Activated CD4-positive, alpha-beta memory T cell treated with anti-CD3 and anti-CD28 coated beads, Interleukin-2, amount 10 ng/mL, durations not matched to agents 7 days and 5 days (primary cell): ENCODE data around the gene RIC1. TPM values are rescaled to one million over a fixed set of nuclear protein-coding genes. Genes with fewer than 3 reads are reported as not detected.
"Not testable (repeated sequence)": the region's sequence is repeated elsewhere in the genome, so short reads cannot be mapped to it uniquely, and the experiment has no call there.

ENCODE experiments used
- CTCF ChIA-PET: fragments of 350-600 bp; sonication (Branson Sonifier 250); formaldehyde crosslinking; loops from one replicate; lab custom pipeline; 2021; ENCODE audit warnings: antibody characterized with exemption, inconsistent platforms; lab: Charles Lee
- POLR2A ChIA-PET: fragments of 350-600 bp; sonication (Branson Sonifier 250); formaldehyde crosslinking; loops from one replicate; lab custom pipeline; 2021; ENCODE audit warnings: antibody characterized with exemption; lab: Charles Lee
- DNase-seq: peaks from one replicate; pipeline ENCODE4 v3.0.0-alpha.2; 2020
- H3K27ac Mint-ChIP-seq: one replicate; pipeline ENCODE4 v1.8.0; 2021; ENCODE audit warnings: mild to moderate bottlenecking, mixed read lengths
- H3K27me3 Mint-ChIP-seq: one replicate; pipeline ENCODE4 v1.8.0; 2021; ENCODE audit warnings: mixed read lengths
- H3K36me3 Mint-ChIP-seq: one replicate; pipeline ENCODE4 v1.8.0; 2021; ENCODE audit warnings: low read depth, mixed read lengths
- H3K4me1 Mint-ChIP-seq: one replicate; pipeline ENCODE4 v1.8.0; 2021; ENCODE audit warnings: mixed read lengths
- H3K4me3 Mint-ChIP-seq: one replicate; pipeline ENCODE4 v1.8.0; 2021; ENCODE audit warnings: mild to moderate bottlenecking, mixed read lengths
- H3K9me3 Mint-ChIP-seq: one replicate; pipeline ENCODE4 v1.8.0; 2021; ENCODE audit warnings: mixed read lengths
- total RNA-seq, 2 experiments: library from RNA; stranded (reverse); gene quantifications; one replicate each; pipeline ENCODE4 v1.2.3, GENCODE V29; 2021

The RIC1 gene
- total RNA-seq, 2 experiments from 2014 or later = 20.7 to 21.5 TPM

DNA sequence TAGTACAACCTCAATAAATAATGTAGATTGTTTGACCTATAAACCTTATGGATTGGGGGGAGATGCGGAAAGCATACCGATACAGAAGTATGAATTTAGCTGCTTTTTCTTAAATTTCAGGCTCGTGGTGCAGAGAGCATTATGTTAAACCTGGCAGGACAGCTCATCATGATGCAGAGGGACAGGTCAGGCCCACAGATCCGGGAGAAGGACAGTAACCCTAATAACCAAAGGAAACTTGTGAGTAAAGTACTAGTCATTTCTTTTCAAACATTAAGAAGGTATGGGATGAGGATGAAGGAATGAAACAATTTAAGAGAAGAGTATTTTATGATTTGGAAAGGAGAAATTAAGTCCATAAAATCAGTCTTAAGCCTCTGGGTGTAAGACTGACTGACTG lies 133.5 kb downstream of the RIC1 start:
- Mint-ChIP-seq H3K4me1 (peaks cover 19% of the 10 kb centered on the region), H3K36me3 (peaks cover 76% of the 10 kb centered on the region), H3K4me3 (no peak overlapping the region), H3K9me3 (no peaks in the 10 kb centered on the region), H3K27ac (no peak overlapping the region), H3K27me3 (no peaks in the 10 kb centered on the region)
- CTCF ChIA-PET = interaction anchor here (2.2 kb wide), 1 partner anchor 10 kb away, joined by 6 read pairs; no protein-coding TSS in a partner anchor
- POLR2A ChIA-PET = no interaction called here
- DNase-seq = no peak

DNA sequence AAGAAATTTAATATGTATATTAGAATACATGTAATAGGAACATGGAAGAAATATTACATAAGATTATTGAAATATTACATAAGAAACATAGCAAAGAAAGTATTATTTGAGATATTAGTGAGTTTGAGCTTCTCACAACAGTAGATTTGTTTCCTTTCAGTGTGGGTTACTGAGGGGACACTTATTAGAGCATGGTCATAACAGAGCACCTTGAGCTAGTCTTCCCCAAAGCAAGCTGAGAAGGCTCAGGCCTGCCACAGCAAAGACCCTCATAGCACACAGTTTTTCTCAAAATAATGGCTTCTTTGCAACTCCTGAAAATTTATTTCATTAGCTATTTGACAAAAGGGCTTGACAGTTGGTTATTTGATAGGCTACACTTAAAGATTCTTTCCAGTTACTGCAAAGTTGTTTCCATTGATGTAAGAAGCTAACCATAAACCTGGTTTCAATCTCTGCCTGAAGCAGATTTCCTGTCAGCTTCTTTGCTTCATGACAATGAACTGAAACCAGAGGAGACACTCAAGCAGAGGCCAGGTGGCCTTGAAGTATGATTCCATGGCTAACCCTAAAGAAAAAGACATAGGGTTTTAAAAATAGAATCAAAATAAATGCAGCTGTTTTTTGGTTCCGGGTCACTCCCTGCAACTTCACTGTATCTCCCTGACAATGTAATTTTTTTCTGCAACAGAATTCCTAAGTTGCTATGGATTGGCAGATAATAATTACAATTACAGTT lies 135.4 kb downstream of the RIC1 start:
- H3K4me3 Mint-ChIP-seq = no peak overlapping the region
- H3K9me3 Mint-ChIP-seq = no peaks in the 10 kb centered on the region
- peaks cover 81% of the 10 kb centered on the region for H3K36me3 Mint-ChIP-seq
- H3K27me3 Mint-ChIP-seq = no peaks in the 10 kb centered on the region
- H3K4me1 Mint-ChIP-seq = peaks cover 31% of the 10 kb centered on the region
- ChIA-PET POLR2A (interaction anchor here (0.9 to 1.3 kb wide), 2 partner anchors 29 to 137 kb away, joined by 3 read pairs; no protein-coding TSS in a partner anchor), CTCF (interaction anchor here (2.2 kb wide), 1 partner anchor 8 kb away, joined by 6 read pairs; no protein-coding TSS in a partner anchor)
- no peak for DNase-seq
- peak overlapping the region; percentile 42 for H3K27ac Mint-ChIP-seq

DNA sequence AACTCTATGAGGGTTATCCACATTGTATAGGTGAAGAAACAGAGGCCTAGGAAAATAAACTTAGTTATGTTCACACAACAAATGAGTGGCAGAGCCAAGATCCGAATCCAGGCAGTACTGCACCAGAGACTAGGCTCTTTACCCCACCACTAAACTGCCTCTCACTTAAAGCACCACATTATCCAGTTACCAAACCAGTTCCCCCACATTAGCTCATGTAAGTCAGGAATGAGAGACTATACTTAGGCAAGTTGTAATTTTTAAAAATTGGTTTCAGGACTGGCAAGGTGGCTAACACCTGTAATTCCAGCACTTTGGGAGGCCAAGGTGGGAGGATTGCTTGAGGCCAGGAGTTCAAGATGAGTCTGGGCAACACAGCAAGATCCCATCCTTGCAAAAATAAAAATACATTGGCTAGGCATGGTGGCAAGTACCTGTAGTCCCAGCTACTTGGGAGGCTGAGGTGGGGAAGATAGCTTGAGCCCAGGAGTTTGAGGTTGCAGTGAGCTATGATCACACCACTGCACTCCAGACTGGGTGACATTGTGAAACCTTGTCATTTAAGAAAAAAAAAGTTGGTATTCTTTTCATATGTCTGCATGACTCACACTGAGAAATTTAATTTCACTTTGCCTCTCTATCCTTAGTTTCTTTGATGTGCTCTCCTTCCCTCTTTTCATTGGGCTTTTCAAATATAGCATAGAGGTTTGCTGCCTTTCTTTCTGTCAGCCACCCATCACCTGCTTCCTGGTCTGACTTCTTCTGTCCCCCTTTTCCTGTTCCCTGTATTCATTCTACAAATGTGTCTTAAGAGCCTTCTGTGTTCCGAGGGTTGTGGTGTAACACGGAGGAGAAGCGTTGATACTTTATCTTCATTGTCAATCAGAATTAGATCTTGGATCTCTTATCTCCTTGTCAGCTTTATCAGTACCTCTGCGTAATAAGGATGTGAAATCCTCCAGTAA lies 139.3 kb downstream of the RIC1 start:
- H3K27ac Mint-ChIP-seq = peak overlapping the region; percentile 63
- POLR2A ChIA-PET = no interaction called here
- H3K9me3 Mint-ChIP-seq = no peaks in the 10 kb centered on the region
- no peaks in the 10 kb centered on the region for H3K27me3 Mint-ChIP-seq
- H3K36me3 Mint-ChIP-seq = peaks cover 78% of the 10 kb centered on the region
- H3K4me1 Mint-ChIP-seq = peaks cover 32% of the 10 kb centered on the region
- CTCF ChIA-PET = interaction anchor here (0.7 kb wide), 1 partner anchor 829 kb away, joined by 3 read pairs; no protein-coding TSS in a partner anchor
- no peak for DNase-seq
- peak overlapping the region; percentile 25 for H3K4me3 Mint-ChIP-seq

DNA sequence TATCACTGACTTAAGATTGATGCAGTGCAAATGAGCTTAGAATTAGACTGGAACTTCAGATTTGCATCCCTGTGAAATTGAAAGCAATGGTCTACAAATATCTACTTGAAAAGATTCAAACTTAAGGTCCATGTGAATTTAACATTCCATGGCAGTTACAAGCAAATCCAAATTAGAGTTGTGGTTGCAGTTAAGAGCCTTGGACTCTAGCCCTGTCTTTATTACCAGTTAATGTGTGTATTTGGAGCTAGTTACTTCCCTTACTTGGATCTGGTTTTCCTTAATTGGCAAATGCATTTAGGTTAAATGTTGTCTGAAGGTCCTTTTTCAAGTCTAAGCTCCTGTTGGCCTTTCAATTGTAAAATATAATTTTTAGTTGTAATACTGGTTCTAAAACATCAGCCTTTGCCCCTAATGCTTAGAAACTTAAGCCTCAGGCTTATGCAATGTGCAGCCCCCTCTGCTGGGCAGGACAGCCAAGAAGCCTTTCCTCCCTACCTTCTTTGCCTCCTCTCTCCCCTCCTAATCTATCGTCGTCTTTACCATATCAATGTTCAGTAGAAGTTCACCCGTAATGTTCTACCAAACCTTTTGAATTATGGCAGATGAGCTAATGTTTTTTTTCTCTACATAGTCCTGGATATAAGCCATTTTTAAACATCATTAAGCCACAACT lies 144.6 kb downstream of the RIC1 start:
- Mint-ChIP-seq H3K4me1 (peaks cover 9% of the 10 kb centered on the region), H3K27ac (no peak overlapping the region), H3K36me3 (peaks cover 73% of the 10 kb centered on the region), H3K4me3 (no peak overlapping the region), H3K9me3 (peaks cover 2% of the 10 kb centered on the region), H3K27me3 (no peaks in the 10 kb centered on the region)
- POLR2A ChIA-PET = no interaction called here
- no peak for DNase-seq
- CTCF ChIA-PET = interaction anchor here (1.3 to 1.8 kb wide), 3 partner anchors 10 to 113 kb away, joined by 5 to 9 read pairs (median 6); partner anchors contain the start of gene ERMP1

DNA sequence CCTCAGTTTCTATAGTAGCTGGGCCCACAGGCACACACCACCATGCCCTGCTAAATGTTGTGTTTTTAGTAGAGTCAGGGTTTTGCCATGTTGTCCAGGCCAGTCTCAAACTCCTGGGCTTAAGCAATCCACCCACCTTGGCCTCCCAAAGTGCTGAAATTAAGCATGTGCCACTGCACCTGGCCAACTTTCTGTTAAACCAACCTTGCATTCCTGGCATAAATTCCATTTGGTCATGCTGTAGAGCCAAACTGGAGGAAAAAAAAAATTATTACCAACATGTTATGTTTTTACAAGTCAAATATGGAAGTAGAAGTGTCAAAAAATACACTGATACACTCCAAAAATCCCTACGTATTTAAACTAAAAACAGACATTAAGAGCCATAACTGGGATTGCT lies 149.9 kb downstream of the RIC1 start:
- Mint-ChIP-seq H3K27ac (no peak overlapping the region), H3K4me3 (no peak overlapping the region), H3K4me1 (no peaks in the 10 kb centered on the region), H3K27me3 (no peaks in the 10 kb centered on the region), H3K36me3 (peaks cover 84% of the 10 kb centered on the region), H3K9me3 (peaks cover 39% of the 10 kb centered on the region)
- POLR2A ChIA-PET = interaction anchor here (0.6 to 1.0 kb wide), 2 partner anchors 16 to 637 kb away, joined by 3 read pairs; no protein-coding TSS in a partner anchor
- CTCF ChIA-PET = no interaction called here
- DNase-seq = no peak

DNA sequence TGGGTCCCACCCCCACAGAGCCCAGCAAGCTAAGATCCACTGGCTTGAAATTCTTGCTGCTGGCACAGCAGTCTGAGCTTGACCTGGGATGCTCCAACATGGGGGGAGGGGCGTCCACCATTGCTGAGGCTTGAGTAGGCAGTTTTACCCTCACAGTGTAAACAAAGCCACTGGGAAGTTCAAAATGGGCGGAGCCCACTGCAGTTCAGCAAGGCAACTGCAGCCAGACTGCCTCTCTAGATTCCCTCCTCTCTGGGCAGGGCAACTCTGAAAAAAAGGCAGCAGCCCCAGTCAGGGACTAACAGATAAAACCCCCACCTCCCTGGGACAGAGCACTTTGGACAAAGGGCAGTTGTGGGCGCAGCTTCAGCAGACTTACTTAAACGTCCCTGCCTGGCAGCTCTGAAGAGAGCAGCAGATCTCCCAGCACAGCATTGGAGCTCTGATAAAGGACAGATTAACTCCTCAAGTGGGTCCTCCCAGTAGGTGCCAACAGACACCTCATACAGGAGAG lies 150.9 kb downstream of the RIC1 start:
- H3K4me3 Mint-ChIP-seq, H3K27ac Mint-ChIP-seq, H3K27me3 Mint-ChIP-seq, H3K4me1 Mint-ChIP-seq, CTCF ChIA-PET, DNase-seq: not testable (repeated sequence)
- Mint-ChIP-seq H3K9me3 (peaks cover 39% of the 10 kb centered on the region), H3K36me3 (peaks cover 86% of the 10 kb centered on the region)
- POLR2A ChIA-PET = interaction anchor here (1.0 kb wide), 1 partner anchor 15 kb away, joined by 3 read pairs; no protein-coding TSS in a partner anchor

DNA sequence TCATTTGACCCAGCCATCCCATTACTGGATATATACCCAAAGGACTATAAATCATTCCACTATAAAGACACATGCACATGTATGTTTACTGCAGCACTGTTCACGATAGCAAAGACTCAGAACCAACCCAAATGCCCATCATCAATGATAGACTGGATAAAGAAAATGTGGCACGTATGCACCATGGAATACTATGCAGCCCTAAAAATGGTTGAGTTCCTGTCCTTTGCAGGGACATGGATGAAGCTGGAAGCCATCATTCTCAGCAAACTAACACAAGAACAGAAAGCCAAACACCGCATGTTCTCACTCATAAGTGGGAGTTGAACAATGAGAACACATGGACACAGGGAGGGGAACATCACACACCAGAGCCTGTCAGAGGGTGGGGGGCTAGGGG lies 154.5 kb downstream of the RIC1 start:
- H3K4me3 Mint-ChIP-seq, POLR2A ChIA-PET, DNase-seq, CTCF ChIA-PET, H3K4me1 Mint-ChIP-seq, H3K27me3 Mint-ChIP-seq, H3K27ac Mint-ChIP-seq: not testable (repeated sequence)
- Mint-ChIP-seq H3K36me3 (peaks cover 98% of the 10 kb centered on the region), H3K9me3 (peaks cover 38% of the 10 kb centered on the region)

DNA sequence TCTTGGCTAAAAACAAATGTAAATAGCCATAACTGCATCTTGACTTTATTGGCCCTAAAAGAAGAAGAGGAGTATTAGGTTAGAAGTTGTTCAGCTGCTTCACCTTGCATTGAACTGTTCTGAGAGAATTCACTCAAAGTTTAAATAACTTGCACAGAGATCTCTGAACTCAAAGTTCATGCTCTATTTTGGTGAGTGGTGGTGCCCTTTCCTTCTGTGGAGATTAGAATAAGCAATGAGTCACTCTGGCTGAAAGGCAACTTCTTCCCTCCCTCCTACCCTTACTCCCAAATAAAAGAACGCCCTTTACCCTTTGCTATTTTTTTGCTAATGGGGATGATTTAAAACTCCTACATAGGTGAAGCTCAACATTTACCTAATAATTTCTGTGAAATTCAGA lies 155.1 kb downstream of the RIC1 start:
- no peak overlapping the region for H3K4me3 Mint-ChIP-seq
- H3K36me3 Mint-ChIP-seq = peaks cover 98% of the 10 kb centered on the region
- H3K27me3 Mint-ChIP-seq = no peaks in the 10 kb centered on the region
- peaks cover 34% of the 10 kb centered on the region for H3K9me3 Mint-ChIP-seq
- H3K27ac Mint-ChIP-seq = no peak overlapping the region
- ChIA-PET POLR2A (no interaction called here), CTCF (no interaction called here)
- DNase-seq = no peak
- no peaks in the 10 kb centered on the region for H3K4me1 Mint-ChIP-seq

DNA sequence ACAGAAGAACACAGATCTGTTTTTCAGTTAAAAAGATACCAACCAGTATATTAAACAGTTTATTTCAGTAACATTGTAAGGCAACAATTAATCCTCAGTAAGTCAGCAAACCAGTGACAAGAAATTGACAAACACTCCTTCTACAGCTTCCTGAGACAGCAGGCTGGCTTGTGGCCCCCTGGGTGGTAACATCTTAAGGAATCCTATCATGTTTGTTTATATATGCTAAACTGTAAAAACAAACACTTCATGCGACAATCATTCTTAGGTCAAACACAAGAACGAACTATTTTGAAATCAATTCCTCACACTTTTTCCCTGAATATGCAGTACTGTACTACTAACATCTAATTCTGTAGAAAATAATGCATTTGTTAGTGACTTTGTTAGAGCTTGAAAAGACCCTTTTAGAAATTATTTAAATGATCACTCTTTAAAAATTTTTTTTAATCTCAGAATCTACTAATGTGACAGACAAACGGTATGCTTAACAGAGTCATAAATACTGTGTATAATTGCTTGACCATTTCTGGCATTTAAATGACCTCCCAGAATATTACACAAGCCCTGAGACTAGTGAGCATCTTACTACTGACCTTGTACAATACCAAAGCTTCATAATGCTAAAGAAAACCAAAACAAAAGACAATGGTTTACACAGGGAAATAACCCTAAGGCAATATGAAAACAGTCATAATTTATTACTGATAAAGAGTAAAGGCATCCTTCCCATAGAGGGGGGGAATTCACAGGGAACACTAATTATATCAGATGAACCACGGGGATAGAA lies 155.8 kb downstream of the RIC1 start:
- no peak for DNase-seq
- no peak overlapping the region for H3K4me3 Mint-ChIP-seq
- H3K27ac Mint-ChIP-seq = no peak overlapping the region
- H3K4me1 Mint-ChIP-seq = no peaks in the 10 kb centered on the region
- CTCF ChIA-PET = no interaction called here
- no peaks in the 10 kb centered on the region for H3K27me3 Mint-ChIP-seq
- peaks cover 98% of the 10 kb centered on the region for H3K36me3 Mint-ChIP-seq
- H3K9me3 Mint-ChIP-seq = peaks cover 32% of the 10 kb centered on the region
- POLR2A ChIA-PET = no interaction called here

DNA sequence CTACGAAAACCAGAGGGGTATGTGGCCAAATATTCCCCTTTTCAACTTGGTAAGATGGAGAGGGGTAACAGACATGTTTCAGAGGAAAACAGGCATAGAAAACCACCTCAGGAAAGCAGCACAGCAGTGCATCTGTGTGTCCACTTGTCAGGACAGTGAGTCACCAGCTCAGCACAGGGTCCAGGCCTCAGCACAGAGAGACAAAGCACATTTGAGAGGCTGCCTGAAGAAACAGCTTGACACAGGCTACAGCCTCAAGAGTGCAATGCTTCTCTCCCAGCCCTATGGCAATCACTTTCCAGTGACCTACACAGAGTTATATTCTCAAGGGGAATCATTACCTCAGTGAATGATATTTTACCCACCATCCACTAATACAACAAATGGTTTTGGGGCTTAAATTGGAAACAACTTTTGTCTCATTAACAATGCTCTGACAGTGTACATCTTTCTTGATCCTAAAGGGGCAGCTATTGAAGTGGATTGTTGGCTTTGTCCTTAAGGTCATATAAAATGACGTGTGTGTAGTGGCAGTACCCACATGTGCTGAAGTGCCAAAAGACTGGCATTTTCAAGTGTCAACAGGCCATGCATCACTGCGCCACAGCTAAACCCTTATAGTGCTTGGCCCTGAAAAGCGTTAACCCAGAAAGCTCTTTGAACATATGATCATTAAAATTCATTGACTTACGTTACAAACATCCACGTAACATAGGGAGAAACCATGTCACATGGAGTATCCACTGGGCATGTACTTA lies 157.6 kb downstream of the RIC1 start:
- Mint-ChIP-seq H3K9me3 (peaks cover 18% of the 10 kb centered on the region), H3K27ac (no peak overlapping the region), H3K4me1 (peaks cover 5% of the 10 kb centered on the region), H3K4me3 (no peak overlapping the region), H3K27me3 (no peaks in the 10 kb centered on the region), H3K36me3 (peaks cover 96% of the 10 kb centered on the region)
- no peak for DNase-seq
- CTCF ChIA-PET = no interaction called here
- POLR2A ChIA-PET = interaction anchor here (0.6 to 1.0 kb wide), 2 partner anchors 17 to 56 kb away, joined by 3 read pairs; no protein-coding TSS in a partner anchor

DNA sequence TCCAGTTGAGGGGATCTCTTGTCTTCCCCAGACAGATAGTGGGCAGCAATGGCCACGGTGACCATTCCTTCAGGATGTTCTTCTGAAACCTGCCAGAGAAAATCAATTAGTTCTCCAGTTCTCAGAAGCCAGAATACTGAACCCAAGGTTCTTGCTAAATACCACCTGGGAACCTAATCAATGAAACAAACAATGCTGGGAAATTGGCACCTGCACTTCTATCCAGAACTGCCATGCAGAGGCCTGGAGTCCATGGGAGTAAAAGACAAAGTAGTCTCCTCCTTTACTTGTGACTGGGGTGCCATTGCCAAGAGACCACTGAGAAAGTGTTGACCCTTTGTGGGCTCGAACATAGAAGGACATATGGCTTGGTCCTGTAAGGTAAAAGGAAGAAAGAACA lies 158.3 kb downstream of the RIC1 start:
- ChIA-PET POLR2A (no interaction called here), CTCF (no interaction called here)
- Mint-ChIP-seq H3K27me3 (no peaks in the 10 kb centered on the region), H3K27ac (no peak overlapping the region), H3K36me3 (peaks cover 96% of the 10 kb centered on the region), H3K9me3 (peaks cover 13% of the 10 kb centered on the region), H3K4me1 (peaks cover 7% of the 10 kb centered on the region), H3K4me3 (no peak overlapping the region)
- DNase-seq = no peak
